ENCODE data around the gene PGM5.

The PGM5 gene

DNA sequence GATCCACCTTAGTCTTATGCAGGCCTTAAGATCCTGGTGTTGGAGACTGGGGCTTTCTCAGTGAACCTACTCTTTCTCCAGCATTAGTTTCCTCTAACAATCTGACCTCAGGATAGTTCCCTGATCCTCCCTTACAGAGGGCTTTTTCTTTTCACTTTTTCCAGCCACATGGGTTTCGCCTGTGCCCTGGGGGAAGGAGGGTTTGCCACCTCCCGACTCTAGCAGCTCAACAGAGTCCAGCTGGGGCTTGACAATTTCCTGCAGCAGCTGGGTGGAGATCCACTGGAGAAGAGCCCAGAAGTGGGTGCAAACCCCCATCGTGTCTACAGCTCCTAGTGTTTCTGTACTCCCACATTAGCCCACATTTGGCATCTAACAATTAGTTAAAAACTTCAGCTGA, 191.8 kb downstream of the PGM5 start:
- Histone ChIP-seq H3K4me3 (ENCODE audit: low read depth, low read length, poor library complexity, severe bottlenecking) (no peak overlapping the region), H3K27ac (ENCODE audit: low read depth, low read length, poor library complexity, severe bottlenecking) (no peak overlapping the region), H3K9me3 (ENCODE audit: low read length) (no peaks in the 10 kb centered on the region), H3K9me2 (ENCODE audit: low read depth, low read length) (no peaks in the 10 kb centered on the region), H3K9ac (ENCODE audit: low read length) (no peak overlapping the region), H3K36me3 (ENCODE audit: insufficient read depth, low read length) (no peaks in the 10 kb centered on the region), H3K27me3 (ENCODE audit: insufficient read depth, low read length) (no peaks in the 10 kb centered on the region), H2AFZ (ENCODE audit: low read length) (no peak overlapping the region), H3F3A (ENCODE audit: insufficient read depth, low read length) (no peaks in the 10 kb centered on the region), H3K79me2 (ENCODE audit: insufficient read depth, low read length) (no peaks in the 10 kb centered on the region), H3K4me1 (ENCODE audit: insufficient read depth, low read length, severe bottlenecking) (peaks cover 12% of the 10 kb centered on the region), H4K20me1 (ENCODE audit: insufficient read depth, low read length) (no peaks in the 10 kb centered on the region), H3K4me2 (ENCODE audit: low read length) (no peak overlapping the region)
- TF ChIP-seq, protein P1, sequence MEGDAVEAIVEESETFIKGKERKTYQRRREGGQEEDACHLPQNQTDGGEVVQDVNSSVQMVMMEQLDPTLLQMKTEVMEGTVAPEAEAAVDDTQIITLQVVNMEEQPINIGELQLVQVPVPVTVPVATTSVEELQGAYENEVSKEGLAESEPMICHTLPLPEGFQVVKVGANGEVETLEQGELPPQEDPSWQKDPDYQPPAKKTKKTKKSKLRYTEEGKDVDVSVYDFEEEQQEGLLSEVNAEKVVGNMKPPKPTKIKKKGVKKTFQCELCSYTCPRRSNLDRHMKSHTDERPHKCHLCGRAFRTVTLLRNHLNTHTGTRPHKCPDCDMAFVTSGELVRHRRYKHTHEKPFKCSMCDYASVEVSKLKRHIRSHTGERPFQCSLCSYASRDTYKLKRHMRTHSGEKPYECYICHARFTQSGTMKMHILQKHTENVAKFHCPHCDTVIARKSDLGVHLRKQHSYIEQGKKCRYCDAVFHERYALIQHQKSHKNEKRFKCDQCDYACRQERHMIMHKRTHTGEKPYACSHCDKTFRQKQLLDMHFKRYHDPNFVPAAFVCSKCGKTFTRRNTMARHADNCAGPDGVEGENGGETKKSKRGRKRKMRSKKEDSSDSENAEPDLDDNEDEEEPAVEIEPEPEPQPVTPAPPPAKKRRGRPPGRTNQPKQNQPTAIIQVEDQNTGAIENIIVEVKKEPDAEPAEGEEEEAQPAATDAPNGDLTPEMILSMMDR (IDR thresholded peaks at IDR 0.05; ENCODE audit: low read length) = no peak
- no peak for TF ChIP-seq EZH2 (IDR thresholded peaks at IDR 0.05; ENCODE audit: borderline replicate concordance, low read length)

DNA sequence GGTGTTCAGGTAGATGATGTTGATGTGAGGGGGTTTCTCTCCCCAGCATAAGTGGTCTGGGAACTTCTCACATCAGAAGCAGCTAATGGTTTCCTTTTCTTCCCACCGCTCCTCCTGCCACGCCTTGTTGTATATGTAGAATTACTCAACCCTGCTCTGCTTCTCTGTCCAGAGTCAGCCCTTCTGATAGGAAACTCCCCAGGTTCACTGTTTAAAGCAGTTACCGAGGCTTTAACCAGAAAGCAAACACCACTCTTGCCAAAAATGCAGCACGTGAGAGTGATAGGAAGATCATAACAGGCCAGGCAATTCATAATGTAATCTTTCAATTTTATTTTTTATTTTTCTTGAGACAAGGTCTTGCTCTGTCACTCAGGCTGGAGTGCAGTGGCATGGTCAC, 194.8 kb downstream of the PGM5 start:
- Histone ChIP-seq H3K9ac (ENCODE audit: low read length) (no peak overlapping the region), H3K4me1 (ENCODE audit: insufficient read depth, low read length, severe bottlenecking) (peaks cover 12% of the 10 kb centered on the region), H2AFZ (ENCODE audit: low read length) (no peak overlapping the region), H3K4me2 (ENCODE audit: low read length) (no peak overlapping the region), H3K36me3 (ENCODE audit: insufficient read depth, low read length) (no peaks in the 10 kb centered on the region), H3K9me3 (ENCODE audit: low read length) (no peaks in the 10 kb centered on the region), H3K79me2 (ENCODE audit: insufficient read depth, low read length) (no peaks in the 10 kb centered on the region), H3K9me2 (ENCODE audit: low read depth, low read length) (no peaks in the 10 kb centered on the region), H4K20me1 (ENCODE audit: insufficient read depth, low read length) (no peaks in the 10 kb centered on the region), H3K27ac (ENCODE audit: low read depth, low read length, poor library complexity, severe bottlenecking) (no peak overlapping the region), H3K27me3 (ENCODE audit: insufficient read depth, low read length) (peaks cover 3% of the 10 kb centered on the region; the same call in 1 of the 2 replicates), H3F3A (ENCODE audit: insufficient read depth, low read length) (no peaks in the 10 kb centered on the region), H3K4me3 (ENCODE audit: low read depth, low read length, poor library complexity, severe bottlenecking) (no peak overlapping the region)
- TF ChIP-seq, protein P1 (IDR thresholded peaks at IDR 0.05; ENCODE audit: low read length) = no peak
- no peak for TF ChIP-seq EZH2 (IDR thresholded peaks at IDR 0.05; ENCODE audit: borderline replicate concordance, low read length)

DNA sequence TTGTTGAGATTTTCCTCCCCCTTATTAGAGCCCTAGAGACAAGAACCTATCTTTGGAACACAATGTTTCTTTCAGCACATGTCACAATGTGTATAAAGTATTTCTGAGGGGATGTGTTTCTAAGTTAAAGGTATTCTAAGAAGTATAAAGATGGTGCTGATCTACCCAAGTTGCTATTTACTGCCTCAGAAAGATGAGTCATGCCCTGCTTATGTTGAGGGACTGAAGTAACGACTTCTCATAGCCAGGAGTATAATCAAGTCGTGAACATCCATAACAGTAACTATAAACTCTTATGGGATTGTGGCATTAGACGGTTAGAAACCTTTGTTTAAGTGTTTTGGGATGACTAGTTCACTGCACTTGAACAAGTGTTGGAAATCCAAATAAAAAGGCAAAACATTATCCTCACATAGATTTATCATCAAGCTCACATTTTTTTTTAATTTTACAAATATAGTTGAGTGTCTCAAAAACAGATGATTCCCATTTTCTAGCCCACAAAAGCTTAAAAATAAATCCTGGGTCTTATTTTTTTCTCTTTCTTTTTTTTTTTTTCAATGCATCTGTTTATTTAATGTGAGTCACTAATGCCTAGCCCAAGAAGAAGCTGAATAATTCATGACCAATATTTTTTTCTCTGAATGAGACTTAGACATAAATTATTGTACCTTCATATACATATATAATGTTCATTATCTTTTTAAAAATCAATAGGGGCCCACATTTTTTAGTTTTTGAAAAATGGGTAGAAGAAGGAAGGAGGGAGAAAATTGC, 196.5 kb downstream of the PGM5 start:
- H3K4me1 ChIP-seq (ENCODE audit: insufficient read depth, low read length, severe bottlenecking) = no peaks in the 10 kb centered on the region
- no peak overlapping the region for H3K4me3 ChIP-seq (ENCODE audit: low read depth, low read length, poor library complexity, severe bottlenecking)
- H3K27me3 ChIP-seq (ENCODE audit: insufficient read depth, low read length) = peaks cover 5% of the 10 kb centered on the region; the same call in 1 of the 2 replicates
- no peaks in the 10 kb centered on the region for H3K9me2 ChIP-seq (ENCODE audit: low read depth, low read length)
- no peaks in the 10 kb centered on the region for H4K20me1 ChIP-seq (ENCODE audit: insufficient read depth, low read length)
- no peak for TF ChIP-seq EZH2 (IDR thresholded peaks at IDR 0.05; ENCODE audit: borderline replicate concordance, low read length)
- TF ChIP-seq, protein P1 (IDR thresholded peaks at IDR 0.05; ENCODE audit: low read length) = no peak
- H3K9ac ChIP-seq (ENCODE audit: low read length) = no peak overlapping the region
- H3K9me3 ChIP-seq (ENCODE audit: low read length) = no peaks in the 10 kb centered on the region
- no peaks in the 10 kb centered on the region for H3K36me3 ChIP-seq (ENCODE audit: insufficient read depth, low read length)
- no peak overlapping the region for H3K4me2 ChIP-seq (ENCODE audit: low read length)
- no peaks in the 10 kb centered on the region for H3F3A ChIP-seq (ENCODE audit: insufficient read depth, low read length)
- H2AFZ ChIP-seq (ENCODE audit: low read length) = no peak overlapping the region
- H3K27ac ChIP-seq (ENCODE audit: low read depth, low read length, poor library complexity, severe bottlenecking) = no peak overlapping the region
- H3K79me2 ChIP-seq (ENCODE audit: insufficient read depth, low read length) = no peaks in the 10 kb centered on the region
